NCI-H748 treated with DMSO at 0.1 percent for 48 hours (cell line): Measurements from ENCODE around the gene ATP8A2.

ENCODE experiments used
- DNase-seq: peaks from one replicate; lab custom pipeline; 2025; lab: John Stamatoyannopoulos, UW

ATP8A2 gene

DNA sequence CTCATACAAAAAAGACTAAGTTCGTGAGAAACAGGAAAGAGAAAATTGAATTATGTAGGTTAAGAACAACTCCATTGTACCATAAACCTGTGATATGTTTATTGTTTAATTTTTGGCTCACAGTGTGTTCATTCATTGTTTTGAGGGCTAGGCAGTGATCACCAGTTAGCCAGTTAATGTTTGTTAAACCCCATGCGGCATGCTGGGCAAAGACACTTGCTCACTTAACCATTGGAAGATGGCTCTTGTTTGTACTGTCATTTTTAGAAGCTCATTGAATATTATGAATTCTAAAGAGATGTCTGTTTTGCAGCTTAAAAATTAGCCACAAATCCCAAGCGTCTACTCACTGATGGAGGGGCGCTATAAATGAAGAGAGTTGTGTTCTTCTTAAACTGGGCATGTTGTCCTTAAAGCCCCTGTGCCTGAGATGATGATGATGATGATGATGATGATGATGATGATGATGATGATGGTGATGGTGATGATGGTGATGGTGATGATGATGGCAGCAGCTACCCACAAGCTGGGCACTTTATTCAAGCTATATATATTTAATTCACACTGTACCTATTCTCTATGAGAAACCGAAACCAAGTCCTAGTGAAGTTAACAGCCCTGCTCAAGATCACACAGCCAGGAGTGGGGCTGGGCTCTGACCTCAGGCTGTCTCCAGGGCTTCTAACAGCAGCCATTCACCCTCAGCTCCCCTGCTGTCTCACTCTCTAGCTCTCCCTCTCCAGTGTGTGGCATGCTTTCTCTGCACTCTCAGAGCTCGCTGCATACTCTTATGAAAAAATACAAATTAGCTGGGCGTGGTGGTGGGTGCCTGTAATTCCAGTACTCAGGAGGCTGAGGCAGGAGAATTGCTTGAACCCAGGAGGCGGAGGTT, 510.9 kb downstream of the ATP8A2 start:
- DNase-seq: peak; percentile 97

DNA sequence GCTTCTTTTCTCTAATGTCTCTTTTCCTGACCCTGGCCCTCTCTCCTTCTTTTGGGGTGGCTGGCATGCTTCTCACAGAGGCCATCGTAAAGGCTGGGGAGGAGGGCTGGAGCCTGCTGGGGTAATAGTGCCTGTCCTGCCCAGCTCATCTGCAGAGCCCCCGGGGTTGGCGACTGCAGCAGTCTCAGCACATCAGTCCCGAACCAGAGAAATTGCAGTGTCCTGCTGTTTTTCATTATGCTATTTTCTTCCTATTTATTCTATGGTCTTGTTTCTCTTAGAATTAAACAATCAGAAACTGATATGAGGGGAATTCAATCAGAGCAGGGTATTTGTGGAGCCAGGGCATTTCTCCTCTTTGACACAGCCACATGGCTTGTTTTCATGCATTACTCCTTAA, 513.6 kb downstream of the ATP8A2 start:
- no peak for DNase-seq

DNA sequence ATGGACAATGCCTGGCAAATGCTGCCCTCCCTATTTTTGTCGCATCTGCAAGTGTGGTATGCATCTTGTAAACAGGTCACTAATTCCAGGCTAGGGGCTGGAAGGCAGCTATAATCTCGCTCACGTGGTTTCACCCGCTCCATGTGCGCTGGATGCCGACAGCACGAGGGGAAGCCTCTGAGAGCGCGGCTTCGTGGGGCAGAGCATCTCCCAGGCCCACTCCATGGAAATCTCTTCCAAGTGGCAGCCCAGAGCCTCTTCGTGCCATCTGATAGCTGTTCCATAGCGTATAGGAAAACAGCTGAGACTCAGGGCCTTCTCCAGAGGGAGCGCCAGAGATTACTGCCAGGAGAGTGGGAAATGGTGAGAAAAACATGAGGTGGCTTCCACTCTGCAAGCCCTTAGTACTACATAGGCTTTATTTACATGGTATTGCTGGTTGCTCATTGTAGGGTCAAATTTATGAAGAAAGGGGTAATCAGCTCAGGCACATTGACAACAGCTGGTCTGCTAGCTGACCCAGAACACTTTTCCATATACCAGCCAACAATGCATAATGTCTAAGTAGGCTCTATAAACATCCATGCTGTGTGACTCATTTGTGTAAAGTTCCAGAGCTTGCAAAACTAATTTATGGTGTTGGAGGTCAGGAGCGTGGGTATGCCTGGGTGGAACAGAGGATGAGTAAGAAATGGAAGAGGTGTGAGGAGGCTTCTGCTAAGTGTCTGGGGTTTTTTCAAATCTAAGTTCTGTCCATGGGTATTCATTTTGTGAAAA, 514.9 kb downstream of the ATP8A2 start:
- DNase-seq: no peak

- DNase-seq: no peak
These were observed 516.3 kb downstream of the ATP8A2 start for GRCh38 chr13:25887962-25888655.

DNA sequence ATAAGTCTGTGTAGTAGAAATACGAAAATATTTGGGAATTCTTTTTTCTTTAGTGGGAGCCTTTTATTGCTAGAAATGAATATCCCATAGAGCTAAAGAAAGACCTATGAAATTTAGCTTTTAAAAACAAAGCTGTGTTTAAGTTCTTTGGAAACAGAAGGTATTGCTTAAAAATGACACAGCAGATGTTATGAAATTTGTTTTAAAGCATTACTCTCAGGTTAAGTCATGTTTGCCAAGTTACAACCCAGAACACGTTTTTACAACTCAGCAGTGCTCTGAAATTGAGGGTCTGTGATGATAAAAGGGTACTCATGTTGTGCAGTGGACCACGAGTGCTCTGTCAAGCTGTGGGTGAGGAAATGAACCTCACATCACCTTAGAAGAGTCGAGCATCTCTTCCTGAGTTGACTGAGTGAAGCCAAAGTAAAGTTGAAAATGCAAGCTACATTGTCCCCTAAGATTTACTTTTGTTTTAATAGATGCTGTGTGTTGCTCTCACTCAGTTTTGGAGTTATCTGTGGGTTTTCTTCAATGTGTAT, 519.0 kb downstream of the ATP8A2 start:
- DNase-seq: no peak

DNA sequence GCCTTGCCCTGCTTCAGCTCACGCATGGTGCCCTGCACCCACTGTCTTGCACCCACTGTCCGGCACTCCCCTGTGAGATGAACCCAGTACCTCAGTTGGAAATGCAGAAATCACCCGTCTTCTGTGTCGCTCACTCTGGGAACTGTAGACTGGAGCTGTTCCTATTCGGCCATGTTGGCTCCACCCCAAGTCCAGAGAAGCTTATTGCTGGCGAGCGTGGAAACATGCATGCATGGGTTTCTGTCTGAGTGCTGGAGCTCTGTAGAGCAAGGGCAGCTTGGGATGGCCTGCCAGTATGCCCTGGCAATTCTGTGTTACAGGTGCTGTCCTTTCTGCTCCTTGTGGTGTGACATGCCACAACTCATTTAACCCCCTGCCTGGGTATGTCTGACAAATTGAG, 527.2 kb downstream of the ATP8A2 start:
- no peak for DNase-seq

DNA sequence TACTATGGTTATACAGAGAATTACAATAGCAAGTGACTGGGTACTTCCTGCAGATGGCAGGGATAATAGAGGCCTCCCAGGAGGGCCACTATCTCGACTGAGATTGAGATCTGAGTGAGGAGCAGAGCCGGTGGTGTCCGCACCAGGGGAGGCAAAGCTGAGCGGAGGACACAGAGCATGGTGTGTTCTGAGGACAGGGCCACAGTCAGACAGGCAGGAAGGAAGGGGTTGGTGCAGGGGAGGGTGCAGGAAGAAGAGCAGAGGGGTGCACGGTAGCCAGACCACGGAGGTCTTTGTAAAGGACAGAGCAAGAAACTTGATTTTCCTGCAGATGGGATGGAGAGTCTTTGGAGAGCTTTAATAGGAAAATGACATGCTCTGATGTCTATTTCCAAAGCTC, 527.7 kb downstream of the ATP8A2 start:
- DNase-seq: no peak

DNA sequence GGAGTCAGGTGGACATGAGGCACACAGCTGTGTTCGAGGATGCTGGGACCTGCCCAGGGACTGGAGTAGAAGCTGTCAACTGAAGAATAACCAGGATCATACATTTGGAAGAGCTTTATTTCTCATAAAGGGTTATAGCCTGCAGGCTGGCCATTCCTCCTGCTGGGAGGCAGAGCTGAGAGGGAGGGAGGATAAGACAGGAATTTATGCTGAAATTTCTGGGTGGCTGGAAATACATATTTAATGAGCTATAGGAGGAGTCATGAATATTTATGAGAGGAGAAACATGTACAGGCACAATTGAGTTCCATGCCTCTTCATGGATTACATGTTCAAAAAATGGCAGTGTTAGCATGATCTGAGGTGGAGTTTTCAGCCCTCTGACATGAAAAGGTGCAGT, 528.2 kb downstream of the ATP8A2 start:
- DNase-seq: no peak

DNA sequence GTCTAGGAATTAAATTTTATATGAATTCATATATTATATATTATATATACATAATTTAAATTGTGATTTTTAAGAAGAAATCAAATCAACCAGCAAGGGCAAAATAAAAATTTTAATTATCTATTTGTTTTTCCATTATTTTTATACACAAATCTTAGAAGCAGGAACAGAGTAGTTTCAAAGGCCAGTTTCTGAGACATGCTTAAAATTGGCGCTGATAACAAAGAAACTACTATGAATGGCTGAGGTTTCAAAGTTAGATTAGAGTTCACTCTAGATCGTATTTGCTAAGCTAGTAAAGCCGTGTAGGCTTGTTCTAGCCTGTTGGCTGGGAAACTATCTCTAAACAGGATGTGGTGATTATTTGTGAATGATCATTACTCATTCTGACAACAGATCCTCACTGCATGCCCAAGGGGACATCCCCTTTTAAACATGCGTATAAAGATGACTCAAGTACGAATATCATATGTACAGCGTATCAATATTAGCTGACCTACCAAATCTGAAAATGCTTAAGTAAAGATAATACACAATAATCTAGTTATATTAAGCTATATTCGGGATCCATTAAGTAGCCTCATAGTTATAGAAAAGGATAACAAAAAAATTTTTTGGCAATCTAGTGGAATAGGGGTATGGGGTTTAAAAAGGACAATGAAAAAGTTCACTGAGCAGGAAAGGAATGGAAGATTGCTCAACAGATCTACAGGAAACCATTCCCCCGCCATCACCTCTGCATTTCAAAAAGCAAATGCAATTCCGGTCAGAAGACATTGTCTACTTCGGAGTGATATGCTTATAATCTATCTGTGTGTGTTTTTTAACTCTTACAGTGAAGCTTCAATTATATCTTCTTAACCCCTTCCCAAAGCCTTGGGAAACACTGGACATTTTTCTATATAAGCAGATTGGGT, 529.9 kb downstream of the ATP8A2 start:
- DNase-seq: peak; percentile 42

DNA sequence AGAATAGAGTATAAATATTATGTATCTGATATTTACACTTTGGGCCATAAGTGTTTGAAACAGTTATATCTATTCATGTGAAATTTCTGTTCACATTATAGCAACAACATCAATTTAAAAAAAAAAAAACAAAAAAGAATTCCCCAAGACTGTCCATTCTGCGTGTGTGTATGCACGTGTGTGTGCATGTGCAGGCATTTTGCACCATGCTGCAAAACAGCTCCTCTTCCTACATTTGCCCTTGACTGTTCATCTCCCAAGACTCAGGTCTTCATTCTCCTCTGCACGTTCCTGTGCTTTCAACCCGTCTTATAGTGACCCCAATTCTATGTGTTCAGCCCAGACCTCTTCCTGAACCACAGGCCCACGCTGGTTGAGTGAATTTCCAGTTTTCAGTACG, 530.7 kb downstream of the ATP8A2 start:
- DNase-seq: no peak

- DNase-seq: no peak
These were observed 531.1 kb downstream of the ATP8A2 start for GRCh38 chr13:25902891-25903341.

- DNase-seq: no peak
These were observed 533.1 kb downstream of the ATP8A2 start for GRCh38 chr13:25904830-25905229.

GRCh38 chr13:25905611-25906010, 533.8 kb downstream of the ATP8A2 start:
- DNase-seq: no peak

- DNase-seq: no peak
These were observed 534.5 kb downstream of the ATP8A2 start for GRCh38 chr13:25906191-25906661.

DNA sequence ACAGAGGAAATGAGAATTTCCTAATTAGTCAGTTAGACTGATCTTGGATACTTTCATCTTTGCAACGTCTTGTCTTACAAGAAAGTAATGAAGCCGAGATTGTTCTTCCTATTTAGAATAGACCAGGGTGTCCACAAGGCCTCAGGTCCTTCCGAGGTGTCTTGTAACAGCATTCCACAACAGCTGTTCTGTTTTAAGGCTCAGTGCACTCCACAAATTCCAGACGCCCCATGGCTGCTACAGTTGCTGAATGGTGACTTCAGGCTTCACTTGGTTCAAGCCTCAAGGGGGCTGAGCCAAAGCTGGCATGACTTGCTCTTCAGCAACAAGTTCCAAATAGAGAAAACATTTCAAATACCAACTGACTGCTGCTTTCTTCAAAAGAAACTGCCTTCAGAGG, 536.6 kb downstream of the ATP8A2 start:
- no peak for DNase-seq

DNA sequence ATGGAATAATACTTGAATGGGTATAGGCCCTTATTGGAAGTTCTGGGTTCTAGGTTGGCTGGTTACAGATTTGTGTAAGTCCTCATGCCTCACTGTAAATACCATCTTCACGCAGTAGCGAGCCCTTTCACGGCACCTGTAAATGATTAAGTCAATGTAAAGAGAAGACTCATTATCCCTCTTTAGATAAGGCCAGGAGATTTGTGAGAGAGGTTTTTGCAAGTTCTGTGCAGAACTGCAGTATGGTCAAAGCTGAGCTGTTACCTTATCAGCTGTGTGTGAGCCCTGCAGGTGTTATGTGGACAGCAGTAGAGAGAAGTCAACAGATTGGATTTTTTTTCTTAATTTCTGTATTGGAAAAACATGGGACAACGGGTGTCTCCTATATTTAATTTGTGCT, 538.5 kb downstream of the ATP8A2 start:
- peak; percentile 85 for DNase-seq

GRCh38 chr13:25910991-25911419, 539.2 kb downstream of the ATP8A2 start:
- DNase-seq: peak; percentile 99

DNA sequence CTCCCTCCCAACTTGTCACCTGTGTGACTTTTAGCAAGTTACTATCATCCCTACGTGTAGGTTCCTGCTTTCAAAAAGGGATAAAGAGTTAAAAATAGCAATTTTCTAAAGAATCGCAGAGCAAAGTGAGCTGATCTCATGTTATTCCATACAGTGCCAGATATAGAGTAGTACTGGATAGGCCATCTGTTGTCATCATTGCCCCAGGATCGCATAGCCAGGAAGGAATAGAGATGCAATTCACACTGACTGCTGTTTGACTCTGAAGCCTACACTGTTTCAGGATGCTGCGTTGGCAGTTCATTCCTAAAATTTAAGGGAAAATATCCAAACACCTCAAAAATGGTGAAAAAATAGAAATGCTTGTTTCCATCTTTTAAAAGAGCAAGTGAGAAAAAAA, 541.2 kb downstream of the ATP8A2 start:
- DNase-seq: no peak

DNA sequence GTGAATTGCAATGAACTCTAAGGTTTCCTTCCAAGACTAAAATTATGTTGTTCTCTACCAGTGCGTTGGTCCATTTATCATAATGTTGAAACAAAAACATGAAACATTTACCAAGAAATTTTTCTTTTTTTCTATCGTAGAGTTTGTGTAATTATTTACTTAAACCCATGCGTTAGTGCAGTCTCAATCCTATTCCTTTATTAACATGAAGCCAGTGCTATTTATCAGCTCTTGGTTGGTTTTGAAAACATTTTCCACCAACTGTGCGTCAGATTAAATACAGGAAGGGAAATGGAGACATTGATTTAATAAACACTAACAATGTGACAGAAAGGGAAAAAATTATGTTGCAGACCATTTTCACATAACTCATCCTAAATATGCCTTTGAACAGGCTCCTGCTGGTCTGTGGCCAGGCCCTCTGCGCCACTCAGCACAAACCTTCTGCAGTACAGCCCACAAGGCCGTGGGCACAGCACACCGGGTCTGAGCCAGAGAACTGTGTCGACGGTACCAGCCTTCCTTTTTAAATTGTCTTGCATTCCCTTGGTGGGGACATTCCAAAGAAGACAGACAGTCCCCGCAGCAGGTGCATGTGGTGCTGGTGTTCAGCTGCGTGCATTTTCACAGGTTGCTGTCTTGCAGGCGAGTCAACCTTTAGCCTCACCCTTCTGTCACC, 544.2 kb downstream of the ATP8A2 start:
- DNase-seq: no peak

- no peak for DNase-seq
These were observed 548.5 kb downstream of the ATP8A2 start for GRCh38 chr13:25920277-25920676.
